Heart left ventricle (tissue), 16 donors: ENCODE measurements around the gene HYAL2. TPM values are rescaled to one million over a fixed set of nuclear protein-coding genes. Genes with fewer than 3 reads are reported as not detected.

Experiments used
- ATAC-seq, 4 donors: fragments of 200-7000 bp; cut with Tn5 transposase; one replicate each; pipeline ENCODE4 v1.9.1; 2020 to 2022; ENCODE audit warnings: moderate library complexity in 4 of 4, mild to moderate bottlenecking in 3 of 4, moderate number of reproducible peaks in 1 of 4
- DNase-seq, 5 donors: peaks; one replicate each; pipeline ENCODE4 v3.0.0-alpha.2; 2020
- H3K27ac ChIP-seq, 12 donors: fragments of 200-600 bp; sonication (generic) in 4 of 12; one replicate each; pipeline versions ENCODE4 v1.5.0 to v1.8.0; 2016 to 2022; ENCODE audit warnings: mild to moderate bottlenecking in 2 of 12
- H3K27me3 ChIP-seq, 9 donors: fragments of 200-600 bp; sonication (generic) in 2 of 9; one replicate each; pipeline versions ENCODE4 v1.5.1 to v1.8.0; 2016 to 2022; ENCODE audit warnings: mild to moderate bottlenecking in 3 of 9
- H3K36me3 ChIP-seq, 9 donors: fragments of 200-600 bp; sonication (generic) in 2 of 9; one replicate each; pipeline versions ENCODE4 v1.5.0 to v1.8.0; 2018 to 2022; ENCODE audit warnings: mild to moderate bottlenecking in 2 of 9
- H3K4me1 ChIP-seq, 12 donors: fragments of 200-600 bp; sonication (generic) in 4 of 12; one replicate each; pipeline versions ENCODE4 v1.5.0 to v1.8.0; 2016 to 2022; ENCODE audit warnings: mild to moderate bottlenecking in 3 of 12
- H3K4me3 ChIP-seq, 12 donors: fragments of 200-600 bp; sonication (generic) in 4 of 12; one replicate each; pipeline versions ENCODE4 v1.5.0 to v1.8.0; 2017 to 2022; ENCODE audit warnings: mild to moderate bottlenecking in 9 of 12, moderate library complexity in 4 of 12
- H3K9me3 ChIP-seq, 12 donors: fragments of 200-600 bp; sonication (generic) in 4 of 12; one replicate each; pipeline versions ENCODE4 v1.5.0 to v1.8.0; 2016 to 2022; ENCODE audit warnings: mild to moderate bottlenecking in 1 of 12
- CTCF ChIP-seq, 12 donors: fragments of 200-600 bp; sonication (generic) in 4 of 12; IDR thresholded peaks; one replicate each; pipeline versions ENCODE4 v1.5.0 to v1.8.0; 2018 to 2022; ENCODE audit warnings: antibody characterized with exemption in 12 of 12, mild to moderate bottlenecking in 5 of 12
- POLR2A ChIP-seq, 2 donors: fragments of 450-650 bp; IDR thresholded peaks; one replicate each; pipeline ENCODE4 v1.6.1; 2017; ENCODE audit warnings: antibody characterized with exemption in 2 of 2, mild to moderate bottlenecking in 2 of 2, moderate library complexity in 2 of 2
- WGBS, 4 donors: extraction: QIAGEN DNeasy Blood & Tissue Kit in 2 of 4; methylation state at CpG; one replicate each; pipeline versions ENCODE4 v1.1.5 to v1.1.7; 2013 to 2018; 5-methylcytosine and 5-hydroxymethylcytosine counted together
- intact Hi-C, 10 donors: fragments of 100-400 bp; cut with DNase I; formaldehyde crosslinking; loops; one replicate each; pipeline versions ENCODE4 v1.11.1 to v1.14.2; 2022
- polyA plus RNA-seq, 2 donors: library from polyadenylated mRNA; stranded (reverse); fragments of 200-250 nt; gene quantifications; one replicate each; pipeline ENCODE4 v1.2.3, GENCODE V29; 2013
- total RNA-seq, 9 donors: library from RNA; depleted of rRNA in 2 of 9; stranded (reverse); fragments of >200 nt in 2 of 9; fragmentation: NEBNext Ultra II Directional in 3 of 9; extraction: Animal tissue kit (Norgen Biotek cat#: 25700) in 3 of 9; gene quantifications; one replicate each; pipeline versions ENCODE4 v1.1.0 to v1.2.4, GENCODE V29; 2016 to 2023
- donor health status: ischemic (EF 13 %, LVEDD 7.1; RV severe dilation, severe dysfunction).
- donor health status: healthy with polysubstance abuse.
- donor health status: DM: no; HTN: yes; CAD: no.
- donor health status: DM: no; HTN: no; CAD: no.
- donor health status: ischemic (EF 25% LVEDD 6.9; RV normal size, moderate dysfunction).
- donor health status: ischemic (EF 25% LVEDD 5.7; RV mildly dilated, moderate dysfunction).
- donor health status: healthy.
- donor health status: DM: yes; HTN: yes; CAD: no.
- donor health status: ischemic (EF 35%, LVEDD 5.7; RV mildly dilated, moderate dysfunction).
- donor health status: nonischemic (EF 11% LVEDD 7.7; RV severe dilation, severe dysfunction).
- donor health status: DM: yes; HTN: yes; CAD: no.
- donor health status: PGD.
- donor health status: ischemic (EF 29% LVEDD 5.4; RV normal size, mild dysfunction).
- donor health status: nonischemic (EF 23%, LVEDD 6.1; RV moderate dilation, normal function).

HYAL2 gene
- total and polyA plus RNA-seq, 11 donors: 24.0 to 234 (median 52.2) TPM

GRCh38 chr3:50322115-50322385 is 495 bp downstream of the HYAL2 start:
- H3K27me3 ChIP-seq: no peaks in the 10 kb centered on the region
- WGBS, 4 donors: 21 to 38% (median 22%) methylated on average over 1 to 14 of the region's 14 CpGs
- no peaks in the 10 kb centered on the region for H3K9me3 ChIP-seq
- DNase-seq (no peak), ATAC-seq (no peak)
- H3K27ac ChIP-seq: peak overlapping the region; percentile 93 to 99 (median 98)
- intact Hi-C loops: loop anchor here in 8 of 10 donors (1.0 to 10.0 kb wide), 7 partner anchors 22 to 130 kb away; partner anchors contain the start of genes GNAI2 (in 3 of the 8), LSMEM2 (in 2 of the 8) and GNAT1 (in 1 of the 8)
- peaks cover 0 to 50% (median 43%) of the 10 kb centered on the region in 9 donors for H3K36me3 ChIP-seq
- H3K4me1 ChIP-seq: peaks cover 6 to 84% (median 63%) of the 10 kb centered on the region in 12 donors
- peak overlapping the region; percentile 22 to 97 (median 88) for H3K4me3 ChIP-seq
- no peak for TF ChIP-seq POLR2A (IDR thresholded peaks at IDR 0.05)
- TF ChIP-seq CTCF (IDR thresholded peaks at IDR 0.05): no peak

- TF ChIP-seq CTCF (IDR thresholded peaks at IDR 0.05): peak; percentile 27 to 80 (median 60)
- TF ChIP-seq POLR2A (IDR thresholded peaks at IDR 0.05): peak in 1 of 2 donors; percentile 76
- peaks cover 5 to 85% (median 61%) of the 10 kb centered on the region in 12 donors for H3K4me1 ChIP-seq
- peak; percentile 91 to 95 (median 93) for DNase-seq
- WGBS, 4 donors: 0 to 2% (median 1%) methylated on average over 10 to 59 of the region's 59 CpGs
- H3K4me3 ChIP-seq: peak overlapping the region; percentile 62 to 97 (median 88)
- H3K27ac ChIP-seq: peak overlapping the region; percentile 93 to 99 (median 98)
- H3K27me3 ChIP-seq: no peaks in the 10 kb centered on the region
- peak; percentile 44 to 82 (median 68) for ATAC-seq
- H3K36me3 ChIP-seq: peaks cover 0 to 55% (median 48%) of the 10 kb centered on the region in 9 donors
- no peaks in the 10 kb centered on the region for H3K9me3 ChIP-seq
- intact Hi-C loops: loop anchor here in 9 of 10 donors (1.0 to 10.0 kb wide), 9 partner anchors 17 to 129 kb away; partner anchors contain the start of genes GNAI2 (in 3 of the 9), HYAL1 (in 2 of the 9), LSMEM2 (in 2 of the 9) and GNAT1 (in 1 of the 9)
Measured at GRCh38 chr3:50321336-50322114, 1.0 kb downstream of the HYAL2 start.

- TF ChIP-seq POLR2A (IDR thresholded peaks at IDR 0.05): no peak
- TF ChIP-seq CTCF (IDR thresholded peaks at IDR 0.05): no peak
- ATAC-seq: peak in 3 of 4 donors; percentile 11 to 71 (median 65)
- Histone ChIP-seq H3K27me3 (no peaks in the 10 kb centered on the region), H3K4me1 (peaks cover 5 to 88% (median 61%) of the 10 kb centered on the region in 12 donors), H3K4me3 (peak overlapping the region; percentile 62 to 97 (median 88)), H3K27ac (peak overlapping the region; percentile 93 to 99 (median 98)), H3K9me3 (no peaks in the 10 kb centered on the region), H3K36me3 (peaks cover 0 to 56% (median 48%) of the 10 kb centered on the region in 9 donors)
- WGBS, 4 donors: 0 to 1% (median 0%) methylated on average over 19 to 45 of the region's 45 CpGs
- intact Hi-C loops: loop anchor here in 8 of 10 donors (2.0 to 10.0 kb wide), 7 partner anchors 16 to 129 kb away; partner anchors contain the start of genes GNAI2 (in 3 of the 8), HYAL1 (in 2 of the 8), LSMEM2 (in 2 of the 8) and GNAT1 (in 1 of the 8)
- peak; percentile 84 to 89 (median 88) for DNase-seq
Measured at GRCh38 chr3:50320853-50321335, 1.7 kb downstream of the HYAL2 start.
